Activated T-helper 2 cell treated with anti-CD3 and anti-CD28 coated beads, Interferon-gamma antibody, Interleukin-2, Interleukin-4, amounts not matched to agents 10 μg/mL and 5 μg/mL and 100 μg/mL, durations not matched to agents 14 hours and 24 hours and 36 hours (primary cell): Measurements from ENCODE around the gene KRTAP5-1. TPM values are rescaled to one million over a fixed set of nuclear protein-coding genes. Genes with fewer than 3 reads are reported as not detected.
"Not testable (repeated sequence)": the region's sequence is repeated elsewhere in the genome, so short reads cannot be mapped to it uniquely, and the experiment has no call there.

Source experiments
- DNase-seq: peaks from one replicate; pipeline ENCODE4 v3.0.0; 2021; ENCODE audit warnings: low spot score
- H3K27ac Mint-ChIP-seq: one replicate; pipeline ENCODE4 v1.8.0; 2021; ENCODE audit warnings: mixed read lengths
- H3K27me3 Mint-ChIP-seq: one replicate; pipeline ENCODE4 v1.8.0; 2021; ENCODE audit warnings: low read depth, mixed read lengths
- H3K36me3 Mint-ChIP-seq: one replicate; pipeline ENCODE4 v1.8.0; 2021; ENCODE audit warnings: low read depth, mixed read lengths
- H3K4me1 Mint-ChIP-seq: one replicate; pipeline ENCODE4 v1.8.0; 2021; ENCODE audit warnings: low read depth, mixed read lengths
- H3K4me3 Mint-ChIP-seq: one replicate; pipeline ENCODE4 v1.8.0; 2021; ENCODE audit warnings: low read depth, mild to moderate bottlenecking, moderate library complexity, mixed read lengths
- H3K9me3 Mint-ChIP-seq: one replicate; pipeline ENCODE4 v1.8.0; 2021; ENCODE audit warnings: mixed read lengths
- intact Hi-C: fragments of 100-400 bp; cut with micrococcal nuclease; formaldehyde crosslinking; loops from one replicate; pipeline ENCODE4 v1.15.1; 2023
- total RNA-seq: library from RNA; stranded (reverse); gene quantifications from 2 replicates; pipeline ENCODE4 v1.2.3, GENCODE V29; 2022

Gene KRTAP5-1
- total RNA-seq, 1 donor from 2014 or later: not detected

- intact Hi-C loops: no loop called here
- H3K4me3 Mint-ChIP-seq: no peak overlapping the region
- no peak for DNase-seq
- H3K36me3 Mint-ChIP-seq: no peaks in the 10 kb centered on the region
- H3K9me3 Mint-ChIP-seq: no peaks in the 10 kb centered on the region
- H3K27me3 Mint-ChIP-seq: peaks cover 3% of the 10 kb centered on the region
- H3K27ac Mint-ChIP-seq: no peak overlapping the region
- H3K4me1 Mint-ChIP-seq: peaks cover 3% of the 10 kb centered on the region
Observed at GRCh38 chr11:1619449-1619848, 34.4 kb upstream of the KRTAP5-1 start.

- no peak overlapping the region for H3K4me3 Mint-ChIP-seq
- H3K27ac Mint-ChIP-seq: no peak overlapping the region
- intact Hi-C loops: no loop called here
- DNase-seq: no peak
- no peaks in the 10 kb centered on the region for H3K9me3 Mint-ChIP-seq
- peaks cover 3% of the 10 kb centered on the region for H3K4me1 Mint-ChIP-seq
- H3K36me3 Mint-ChIP-seq: no peaks in the 10 kb centered on the region
- H3K27me3 Mint-ChIP-seq: peaks cover 3% of the 10 kb centered on the region
Observed at GRCh38 chr11:1618231-1618630, 33.1 kb upstream of the KRTAP5-1 start.

- no peak within 1 kb of the TSS for H3K27ac Mint-ChIP-seq
- H3K9me3 Mint-ChIP-seq: no peaks in the 10 kb centered on the region
- intact Hi-C loops: no loop called here
- no peak for DNase-seq
- no peaks in the 10 kb centered on the region for H3K36me3 Mint-ChIP-seq
- peaks cover 7% of the 10 kb centered on the region for H3K27me3 Mint-ChIP-seq
- no peaks in the 10 kb centered on the region for H3K4me1 Mint-ChIP-seq
- H3K4me3 Mint-ChIP-seq: no peak within 1 kb of the TSS
Observed at GRCh38 chr11:1608363-1608762, 23.3 kb upstream of the KRTAP5-1 start, which contains the start of gene KRTAP5-3. Gene KRTAP5-3 (minus strand): TSS chr11:1608463. CDS start chr11:1608385, 78 bp downstream.

- DNase-seq, intact Hi-C loops, H3K9me3 Mint-ChIP-seq, H3K36me3 Mint-ChIP-seq, H3K4me3 Mint-ChIP-seq, H3K4me1 Mint-ChIP-seq, H3K27ac Mint-ChIP-seq: not testable (repeated sequence)
- H3K27me3 Mint-ChIP-seq: peaks cover 10% of the 10 kb centered on the region
Observed at GRCh38 chr11:1607901-1608300, 22.8 kb upstream of the KRTAP5-1 start.

- H3K36me3 Mint-ChIP-seq, DNase-seq, intact Hi-C loops, H3K9me3 Mint-ChIP-seq, H3K27ac Mint-ChIP-seq, H3K4me3 Mint-ChIP-seq, H3K4me1 Mint-ChIP-seq: not testable (repeated sequence)
- peaks cover 10% of the 10 kb centered on the region for H3K27me3 Mint-ChIP-seq
Observed at GRCh38 chr11:1607156-1607845, 22.2 kb upstream of the KRTAP5-1 start.

GRCh38 chr11:1605923-1606322 is 20.8 kb upstream of the KRTAP5-1 start:
- H3K4me1 Mint-ChIP-seq, H3K36me3 Mint-ChIP-seq, DNase-seq, intact Hi-C loops, H3K9me3 Mint-ChIP-seq, H3K4me3 Mint-ChIP-seq, H3K27ac Mint-ChIP-seq: not testable (repeated sequence)
- H3K27me3 Mint-ChIP-seq: peaks cover 19% of the 10 kb centered on the region

- intact Hi-C loops: no loop called here
- no peak for DNase-seq
Observed at GRCh38 chr11:1604711-1605110, 19.6 kb upstream of the KRTAP5-1 start.

GRCh38 chr11:1604181-1604580 is 19.1 kb upstream of the KRTAP5-1 start:
- Mint-ChIP-seq H3K27me3 (peaks cover 34% of the 10 kb centered on the region), H3K36me3 (no peaks in the 10 kb centered on the region), H3K4me1 (no peaks in the 10 kb centered on the region), H3K9me3 (no peaks in the 10 kb centered on the region), H3K4me3 (no peak overlapping the region), H3K27ac (no peak overlapping the region)
- DNase-seq: no peak
- intact Hi-C loops: no loop called here

More at GRCh38 chr11:1604711-1605110, 19.6 kb upstream of the KRTAP5-1 start:
- H3K4me1 Mint-ChIP-seq: no peaks in the 10 kb centered on the region
- H3K4me3 Mint-ChIP-seq: no peak overlapping the region
- no peak overlapping the region for H3K27ac Mint-ChIP-seq
- H3K27me3 Mint-ChIP-seq: peaks cover 30% of the 10 kb centered on the region
- H3K36me3 Mint-ChIP-seq: no peaks in the 10 kb centered on the region
- H3K9me3 Mint-ChIP-seq: no peaks in the 10 kb centered on the region

- no peaks in the 10 kb centered on the region for H3K4me1 Mint-ChIP-seq
- H3K4me3 Mint-ChIP-seq: no peak overlapping the region
- DNase-seq: no peak
- H3K27me3 Mint-ChIP-seq: peaks cover 38% of the 10 kb centered on the region
- H3K27ac Mint-ChIP-seq: no peak overlapping the region
- H3K9me3 Mint-ChIP-seq: no peaks in the 10 kb centered on the region
- no peaks in the 10 kb centered on the region for H3K36me3 Mint-ChIP-seq
- intact Hi-C loops: no loop called here
Observed at GRCh38 chr11:1603629-1604028, 18.5 kb upstream of the KRTAP5-1 start.

- H3K4me1 Mint-ChIP-seq, H3K36me3 Mint-ChIP-seq, H3K4me3 Mint-ChIP-seq, DNase-seq, H3K27ac Mint-ChIP-seq, intact Hi-C loops, H3K9me3 Mint-ChIP-seq: not testable (repeated sequence)
- H3K27me3 Mint-ChIP-seq: peaks cover 38% of the 10 kb centered on the region
Observed at GRCh38 chr11:1601663-1602062, 16.6 kb upstream of the KRTAP5-1 start.

GRCh38 chr11:1600626-1601025 is 15.5 kb upstream of the KRTAP5-1 start:
- Mint-ChIP-seq H3K9me3 (no peaks in the 10 kb centered on the region), H3K4me3 (no peak overlapping the region), H3K27ac (no peak overlapping the region), H3K4me1 (no peaks in the 10 kb centered on the region), H3K36me3 (no peaks in the 10 kb centered on the region), H3K27me3 (peaks cover 47% of the 10 kb centered on the region)
- no peak for DNase-seq
- intact Hi-C loops: no loop called here

- intact Hi-C loops: no loop called here
- Mint-ChIP-seq H3K36me3 (no peaks in the 10 kb centered on the region), H3K4me3 (no peak overlapping the region), H3K27me3 (peaks cover 60% of the 10 kb centered on the region), H3K4me1 (no peaks in the 10 kb centered on the region), H3K9me3 (no peaks in the 10 kb centered on the region), H3K27ac (no peak overlapping the region)
- no peak for DNase-seq
Observed at GRCh38 chr11:1598816-1599215, 13.7 kb upstream of the KRTAP5-1 start.

GRCh38 chr11:1598406-1598805 is 13.3 kb upstream of the KRTAP5-1 start:
- H3K4me3 Mint-ChIP-seq, H3K36me3 Mint-ChIP-seq, H3K27ac Mint-ChIP-seq, H3K9me3 Mint-ChIP-seq, DNase-seq, H3K4me1 Mint-ChIP-seq, intact Hi-C loops: not testable (repeated sequence)
- H3K27me3 Mint-ChIP-seq: peaks cover 58% of the 10 kb centered on the region

- intact Hi-C loops: no loop called here
- H3K9me3 Mint-ChIP-seq: no peaks in the 10 kb centered on the region
- no peak for DNase-seq
- H3K36me3 Mint-ChIP-seq: no peaks in the 10 kb centered on the region
- no peak within 1 kb of the TSS for H3K27ac Mint-ChIP-seq
- peaks cover 54% of the 10 kb centered on the region for H3K27me3 Mint-ChIP-seq
- no peak within 1 kb of the TSS for H3K4me3 Mint-ChIP-seq
- H3K4me1 Mint-ChIP-seq: no peaks in the 10 kb centered on the region
Observed at GRCh38 chr11:1597994-1598380, 12.9 kb upstream of the KRTAP5-1 start, which contains the start of gene KRTAP5-2. Gene KRTAP5-2 (minus strand): TSS chr11:1598294. CDS start chr11:1598250, 44 bp downstream.
